GM12878 (cell line): ENCODE measurements around the gene ZC3H10. TPM values are rescaled to one million over a fixed set of nuclear protein-coding genes. Genes with fewer than 3 reads are reported as not detected.

Experiments used
- ATAC-seq: fragments of 200-7000 bp; cut with Tn5 transposase; 3 replicates; pipeline ENCODE4 v1.9.1; 2020; ENCODE audit warnings: mild to moderate bottlenecking, moderate library complexity
- BruUV-seq: library from RNA; stranded (reverse); fragments of 400-500 nt; replicated peaks from 2 replicates; lab custom pipeline; 2021; lab: Mats Ljungman, UMichigan
- CTCF ChIA-PET: fragments of 300-600 bp; sonication (Branson Sonifier 250); formaldehyde crosslinking; extraction: SDS; loops from one replicate; lab custom pipeline; 2021; ENCODE audit warnings: inconsistent platforms; lab: Yijun Ruan, JAX
- POLR2A ChIA-PET: fragments of 350-600 bp; formaldehyde crosslinking; extraction: SDS; loops from one replicate; lab custom pipeline; 2021; ENCODE audit warnings: inconsistent platforms; lab: Charles Lee
- RAD21 ChIA-PET: fragments of 300-600 bp; sonication (Branson Sonifier 250); formaldehyde crosslinking; loops from one replicate; lab custom pipeline; 2023; ENCODE audit warnings: antibody characterized with exemption; ENCODE audit not compliant: unreplicated experiment; lab: Charles Lee
- SMC1A ChIA-PET: fragments of 300-600 bp; sonication (Branson Sonifier 250); formaldehyde crosslinking; loops from one replicate; lab custom pipeline; 2023; ENCODE audit not compliant: unreplicated experiment, uncharacterized antibody; lab: Charles Lee
- DNase-seq: peaks from one replicate; pipeline ENCODE4 v3.0.0-alpha.2; 2011; ENCODE audit warnings: low read depth, low spot score
- FAIRE-seq: peaks from 3 replicates; lab custom pipeline; 2011; peaks lifted over from hg19 to GRCh38; lab: Jason Lieb, UNC
- H2AFZ ChIP-seq: 2 replicates; pipeline ENCODE4 v1.6.0; 2011; ENCODE audit warnings: low read depth, low read length, control low read depth; ENCODE audit not compliant: control insufficient read depth
- H3K27ac ChIP-seq: 2 replicates; pipeline ENCODE4 v1.5.1; 2011; ENCODE audit warnings: control low read depth; ENCODE audit not compliant: control insufficient read depth, insufficient read depth
- H3K27me3 ChIP-seq, 2 experiments: replicated peaks in 1 of 2; 2 replicates each; pipeline versions ENCODE4 v1.6.0 to v1.6.1; 2011; ENCODE audit warnings: low read length in 1 of 2; ENCODE audit not compliant: control insufficient read depth in 2 of 2, insufficient read depth in 2 of 2
- H3K36me3 ChIP-seq, 2 experiments: 2 replicates each; pipeline ENCODE4 v1.5.1; 2011; ENCODE audit warnings: low read length in 1 of 2; ENCODE audit not compliant: control insufficient read depth in 2 of 2, insufficient read depth in 2 of 2
- H3K4me1 ChIP-seq: 2 replicates; pipeline ENCODE4 v1.6.1; 2011; ENCODE audit warnings: mild to moderate bottlenecking, low read length, moderate library complexity, mixed read lengths; ENCODE audit not compliant: control insufficient read depth, insufficient read depth
- H3K4me2 ChIP-seq: 2 replicates; pipeline ENCODE4 v1.6.0; 2011; ENCODE audit warnings: control low read depth; ENCODE audit not compliant: control insufficient read depth, insufficient read depth
- H3K4me3 ChIP-seq: fragments of 200-600 bp; sonication (generic); 2 replicates; pipeline ENCODE4 v1.5.1; 2016
- H3K79me2 ChIP-seq: 2 replicates; pipeline ENCODE4 v1.6.0; 2011; ENCODE audit warnings: low read length; ENCODE audit not compliant: control insufficient read depth, insufficient read depth
- H3K9ac ChIP-seq: 2 replicates; pipeline ENCODE4 v1.8.0; 2011; ENCODE audit warnings: low read length, control low read depth, mixed read lengths; ENCODE audit not compliant: control insufficient read depth, insufficient read depth
- H3K9me3 ChIP-seq: replicated peaks from 3 replicates; pipeline ENCODE4 v1.5.1; 2011; ENCODE audit warnings: mild to moderate bottlenecking, low read length; ENCODE audit not compliant: control insufficient read depth, insufficient read depth
- H4K20me1 ChIP-seq: 2 replicates; pipeline ENCODE4 v1.6.0; 2011; ENCODE audit not compliant: control insufficient read depth, insufficient read depth
- CREB1 ChIP-seq: IDR thresholded peaks from 2 replicates; pipeline ENCODE4 v1.6.1; 2012; ENCODE audit warnings: low read depth, mild to moderate bottlenecking, inconsistent platforms
- CTCF ChIP-seq, 3 experiments: IDR thresholded peaks in 2 of 3; conservative IDR thresholded peaks in 1 of 3; 2 replicates each; pipeline ENCODE4 v1.5.1; 2011; ENCODE audit warnings: low read depth in 3 of 3, low read length in 3 of 3, mild to moderate bottlenecking in 3 of 3, control low read depth in 2 of 3, moderate library complexity in 2 of 3, inconsistent platforms in 1 of 3, mixed read lengths in 1 of 3; ENCODE audit not compliant: control insufficient read depth in 2 of 3, insufficient read depth in 1 of 3; ENCODE audit errors: extremely low read depth in 1 of 3
- GATAD2B ChIP-seq: fragments of 450-650 bp; conservative IDR thresholded peaks from 2 replicates; pipeline ENCODE4 v1.6.1; 2017; ENCODE audit warnings: low read depth, mild to moderate bottlenecking, moderate library complexity
- IKZF1 ChIP-seq: fragments of 450-650 bp; conservative IDR thresholded peaks from 2 replicates; pipeline ENCODE4 v1.6.1; 2017; ENCODE audit warnings: antibody characterized with exemption, mild to moderate bottlenecking
- MEF2A ChIP-seq: IDR thresholded peaks from 2 replicates; pipeline ENCODE4 v1.6.1; 2011; ENCODE audit warnings: low read depth, mild to moderate bottlenecking, low read length, moderate library complexity; ENCODE audit not compliant: insufficient read depth
- RB1 ChIP-seq: fragments of 450-650 bp; formaldehyde crosslinking; IDR thresholded peaks from 2 replicates; pipeline ENCODE4 v1.6.1; 2017; ENCODE audit warnings: mild to moderate bottlenecking, borderline replicate concordance
- RUNX3 ChIP-seq: IDR thresholded peaks from 2 replicates; pipeline ENCODE4 v1.6.1; 2012; ENCODE audit warnings: low read length, inconsistent platforms
- SMC3 ChIP-seq: IDR thresholded peaks from 2 replicates; pipeline ENCODE4 v1.6.1; 2011; ENCODE audit warnings: low read length, improper control_type of control experiment, borderline replicate concordance
- TCF12 ChIP-seq: IDR thresholded peaks from 2 replicates; pipeline ENCODE4 v1.6.1; 2011; ENCODE audit warnings: low read depth, mild to moderate bottlenecking, low read length
- TCF3 ChIP-seq: IDR thresholded peaks from 2 replicates; pipeline ENCODE4 v1.6.1; 2012; ENCODE audit warnings: low read depth, mild to moderate bottlenecking, low read length, borderline replicate concordance; ENCODE audit not compliant: insufficient read depth
- YY1 ChIP-seq: IDR thresholded peaks from 2 replicates; pipeline ENCODE4 v1.6.1; 2011; ENCODE audit warnings: low read depth, mild to moderate bottlenecking, low read length
- ZBTB11 ChIP-seq: fragments of 450-650 bp; formaldehyde crosslinking; IDR thresholded peaks from 2 replicates; pipeline ENCODE4 v1.5.0; 2022; ENCODE audit warnings: mild to moderate bottlenecking, missing genetic modification characterization
- WGBS: methylation state at CpG from one replicate; pipeline ENCODE4 v1.1.6; 2016; ENCODE audit warnings: low lambda C conversion rate; ENCODE audit not compliant: insufficient replicate concordance, insufficient coverage; ENCODE audit errors: missing lambda C conversion rate; 5-methylcytosine and 5-hydroxymethylcytosine counted together
- in situ Hi-C: fragments of 300-500 bp; cut with MboI; formaldehyde crosslinking; loops from 9 replicates; pipeline ENCODE4 v1.14.3; 2018; ENCODE audit warnings: mixed read lengths
- intact Hi-C: fragments of 100-400 bp; cut with micrococcal nuclease; formaldehyde crosslinking; loops from one replicate; pipeline ENCODE4 v1.14.2; 2022; ENCODE audit not compliant: unreplicated experiment
- polyA plus RNA-seq, 11 experiments: library from polyadenylated mRNA; depleted of rRNA in 4 of 11; unstranded in 6 of 11; stranded (reverse) in 5 of 11; fragments of >200 nt; fragmentation: Nextera tagmentation in 4 of 11; fragmentation: Illumina TruSeq in 1 of 11; extraction: Ambion mirVana in 4 of 11; extraction: Trizol in 1 of 11; gene quantifications; 1 replicate in 1 of 11; 2 replicates in 10 of 11; pipeline versions ENCODE4 v1.2.1 to v1.2.3, GENCODE V29; 2011 to 2016; ENCODE audit warnings: inconsistent platforms in 2 of 11, missing spikeins in 2 of 11, low read depth in 1 of 11
- total RNA-seq, 4 experiments: library from RNA; depleted of rRNA in 3 of 4; stranded (reverse); fragments of >200 nt in 3 of 4; fragmentation: Illumina TruSeq in 1 of 4; extraction: Trizol in 1 of 4; gene quantifications; 2 replicates each; pipeline versions ENCODE4 v1.2.1 to v1.2.3, GENCODE V29; 2013 to 2021

Gene ZC3H10
- total and polyA plus RNA-seq, 10 of the 15 experiments (the other 5 are each of a cell fraction or from before 2014, with no cell fraction given): 0.56 to 6.4 (median 3.7) TPM

DNA sequence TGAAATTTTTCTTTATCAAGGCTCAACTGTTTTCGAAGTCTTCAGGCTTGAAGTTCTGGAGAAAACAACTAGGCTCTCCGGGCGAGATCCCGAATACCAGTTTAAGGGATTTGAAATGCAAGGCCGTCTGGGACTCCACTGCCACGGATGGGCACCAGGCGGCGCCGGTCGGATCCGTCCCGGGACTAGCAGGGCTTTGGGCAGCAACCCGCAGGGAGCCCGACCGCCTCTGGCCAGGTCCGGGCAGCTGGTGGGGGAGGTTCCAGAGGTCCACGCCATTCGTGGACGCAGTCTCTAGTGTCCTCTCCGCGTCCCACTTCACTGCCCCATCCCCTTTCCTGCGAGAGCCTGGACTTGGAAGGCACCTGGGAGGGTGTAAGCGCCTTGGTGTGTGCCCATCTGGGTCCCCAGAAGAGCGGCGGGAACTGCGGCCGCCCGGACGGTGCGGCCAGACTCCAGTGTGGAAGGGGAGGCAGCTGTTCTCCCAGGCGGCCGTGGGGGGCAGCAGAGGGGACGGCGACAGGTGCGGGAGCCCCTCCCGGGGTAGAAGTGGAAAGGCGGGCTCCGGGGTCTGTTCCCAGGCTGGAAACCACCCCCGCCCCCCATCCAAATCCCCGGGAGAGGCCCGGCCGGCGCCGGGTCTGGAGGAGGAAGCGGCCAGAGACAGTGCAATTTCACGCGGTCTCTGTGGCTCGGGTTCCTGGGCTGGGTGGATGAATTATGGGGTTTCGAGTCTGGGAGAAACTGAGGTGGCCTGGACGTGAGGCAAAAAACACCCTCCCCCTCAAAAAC is 38.9 kb upstream of the ZC3H10 start:
- H4K20me1 ChIP-seq: no peaks in the 10 kb centered on the region
- H3K27ac ChIP-seq: no peak overlapping the region
- ChIA-PET SMC1A (no interaction called here), POLR2A (no interaction called here), RAD21 (no interaction called here), CTCF (interaction anchor here (0.6 kb wide), 2 partner anchors 352 to 360 kb away, joined by 3 read pairs; no protein-coding TSS in a partner anchor)
- H3K9me3 ChIP-seq: no peaks in the 10 kb centered on the region
- FAIRE-seq: no peak
- intact Hi-C loops (no loop called here), in situ Hi-C loops (no loop called here)
- H3K4me2 ChIP-seq: peak overlapping the region; percentile 95
- no TSS peak for BruUV-seq
- peak overlapping the region; percentile 55 for H2AFZ ChIP-seq
- H3K36me3 ChIP-seq: no peaks in the 10 kb centered on the region
- no peak overlapping the region for H3K9ac ChIP-seq
- no peak for DNase-seq
- peak; percentile 72; the same call in 1 of the 2 replicates for TF ChIP-seq TCF12
- no peak for TF ChIP-seq MEF2A
- peak; percentile 53; the same call in 1 of the 2 replicates for TF ChIP-seq IKZF1
- TF ChIP-seq RUNX3: peak; percentile 8; the same call in 1 of the 2 replicates
- TF ChIP-seq YY1: no peak
- TF ChIP-seq GATAD2B: 0 out of 2 replicates have a peak, but pooled peaks have one; percentile 39
- TF ChIP-seq ZBTB11 (CRISPR knock-in tag): no peak
- TF ChIP-seq SMC3: 0 out of 2 replicates have a peak, but pooled peaks have one; percentile 14
- 0 out of 2 replicates have a peak, but pooled peaks have one; percentile 44 for TF ChIP-seq RB1
- peak; percentile 37 to 61 (median 45) for TF ChIP-seq CTCF (IDR thresholded peaks at IDR 0.05 in 2 of 3, conservative IDR thresholded peaks at IDR 0.05 in 1 of 3; ENCODE audit: control insufficient read depth in 2 of 3, extremely low read depth in 1 of 3, insufficient read depth in 1 of 3, low read depth in 3 of 3, low read length in 3 of 3)
- peak; percentile 66; the same call in 1 of the 2 replicates for TF ChIP-seq TCF3
- 0 out of 2 replicates have a peak, but pooled peaks have one; percentile 19 for TF ChIP-seq CREB1
- no peaks in the 10 kb centered on the region for H3K79me2 ChIP-seq
- peak overlapping the region; percentile 65 for H3K4me3 ChIP-seq
- H3K4me1 ChIP-seq: no peaks in the 10 kb centered on the region
- peaks cover 9 to 15% of the 10 kb centered on the region in 2 experiments; a peak in 3 of 4 replicates for H3K27me3 ChIP-seq
- ATAC-seq: peak; percentile 86
- 10% methylated on average over 50 of the region's 50 CpGs for WGBS
